ENCODE results near the gene EXD3. TPM values are rescaled to one million over a fixed set of nuclear protein-coding genes. Genes with fewer than 3 reads are reported as not detected.

The EXD3 gene
- total and polyA plus RNA-seq, 2 of the 13 experiments (the other 11 are each of a cell fraction or from before 2014, with no cell fraction given): 2.7 to 4.8 TPM

DNA sequence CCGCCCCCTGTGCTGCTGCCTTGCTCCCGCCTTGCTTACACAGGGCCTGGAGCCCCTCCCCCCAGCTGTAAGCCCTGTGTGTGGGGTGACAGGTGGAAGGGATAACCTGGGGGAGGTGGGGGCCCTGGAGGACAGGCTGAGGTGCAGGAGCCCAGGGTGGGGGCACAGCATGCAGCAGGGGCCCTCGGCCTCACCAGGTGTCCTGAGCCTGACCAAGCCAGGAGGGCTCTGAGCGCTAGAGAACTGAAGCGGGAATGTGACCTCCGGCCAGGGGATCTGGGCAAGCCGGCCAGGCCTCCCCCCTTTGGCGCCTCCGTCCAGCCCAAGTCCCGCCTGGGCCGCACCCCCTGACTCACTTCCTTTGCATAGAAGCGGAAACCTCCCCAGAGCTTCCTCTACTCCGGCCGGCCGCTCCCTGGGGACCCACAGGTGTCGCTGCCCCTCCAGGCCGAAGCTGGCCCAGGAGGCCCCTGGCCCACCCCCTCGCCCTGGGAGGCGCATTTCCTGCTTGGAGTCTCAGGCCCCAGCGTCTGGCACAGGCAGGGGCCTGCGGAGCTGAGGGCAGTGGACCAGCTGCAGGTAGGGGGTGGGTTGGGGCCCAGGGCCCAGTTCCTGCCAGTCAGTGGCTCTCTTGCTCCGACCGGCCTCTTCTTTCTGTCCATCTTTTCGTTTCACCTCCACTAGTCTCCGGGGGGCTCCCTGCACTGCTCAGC lies 145.5 kb downstream of the EXD3 start, which contains the start of gene TOR4A (continued):
- TF ChIP-seq ZBTB43 (CRISPR knock-in tag; conservative IDR thresholded peaks at IDR 0.05) (peak; percentile 52; the same call in 1 of the 2 replicates), SP4 (CRISPR knock-in tag; IDR thresholded peaks at IDR 0.05) (peak; percentile 68; the same call in 1 of the 2 replicates), SYNCRIP (IDR thresholded peaks at IDR 0.05; ENCODE audit: insufficient read depth, low read depth, low read length) (no peak), SNAPC4 (CRISPR knock-in tag; IDR thresholded peaks at IDR 0.05) (no peak), ZBTB38 (CRISPR knock-in tag; IDR thresholded peaks at IDR 0.05) (peak; percentile 79), UBTF (CRISPR knock-in tag; IDR thresholded peaks at IDR 0.05) (peak; percentile 97), KMT2A (CRISPR knock-in tag; IDR thresholded peaks at IDR 0.05) (peak; percentile 57; the same call in 1 of the 2 replicates), PAF1 (CRISPR knock-in tag; IDR thresholded peaks at IDR 0.05) (no peak), RAD51 (IDR thresholded peaks at IDR 0.05; ENCODE audit: borderline replicate concordance) (no peak), USF2 (IDR thresholded peaks at IDR 0.05; ENCODE audit: low read depth, low read length) (no peak), USF2 (CRISPR knock-in tag; IDR thresholded peaks at IDR 0.05; ENCODE audit: borderline replicate concordance) (0 out of 2 replicates have a peak, but pooled peaks have one; percentile 41), ZNF75D (CRISPR knock-in tag; IDR thresholded peaks at IDR 0.05; ENCODE audit: borderline replicate concordance) (no peak), YEATS4 (CRISPR knock-in tag; IDR thresholded peaks at IDR 0.05; ENCODE audit: borderline replicate concordance) (peak; percentile 52; the same call in 1 of the 2 replicates), ZNF615 (CRISPR knock-in tag; IDR thresholded peaks at IDR 0.05; ENCODE audit: borderline replicate concordance) (0 out of 2 replicates have a peak, but pooled peaks have one; percentile 9), ZNF34 (CRISPR knock-in tag; IDR thresholded peaks at IDR 0.05; ENCODE audit: borderline replicate concordance) (no peak), CAMTA2 (CRISPR knock-in tag; IDR thresholded peaks at IDR 0.05; ENCODE audit: borderline replicate concordance) (no peak), CBX5 (CRISPR knock-in tag; IDR thresholded peaks at IDR 0.05; ENCODE audit: borderline replicate concordance) (peak; percentile 43; the same call in 1 of the 2 replicates), AGO2 (optimal IDR thresholded peaks at IDR 0.05; ENCODE audit: low read depth, low read length) (peak; percentile 46)
